H1 (cell line): Measurements from ENCODE around the gene MAP4. TPM values are rescaled to one million over a fixed set of nuclear protein-coding genes. Genes with fewer than 3 reads are reported as not detected.

Experiments used
- EP300 ChIP-seq, 2 experiments: IDR thresholded peaks; 1 replicate in 1 of 2; 2 replicates in 1 of 2; pipeline ENCODE4 v1.6.1; 2011 to 2012; ENCODE audit warnings: low read depth in 2 of 2, low read length in 2 of 2, mild to moderate bottlenecking in 2 of 2, borderline replicate concordance in 1 of 2, inconsistent platforms in 1 of 2, moderate library complexity in 1 of 2
- RXRA ChIP-seq: IDR thresholded peaks from 2 replicates; pipeline ENCODE4 v1.6.1; 2011; ENCODE audit warnings: low read depth, mild to moderate bottlenecking, low read length, moderate library complexity; ENCODE audit not compliant: insufficient read depth
- SAP30 ChIP-seq: fragments of 300-600 bp; sonication (generic); IDR thresholded peaks from 2 replicates; pipeline ENCODE4 v1.7.1; 2012; ENCODE audit warnings: low read length, moderate library complexity, mild to moderate bottlenecking, inconsistent platforms; ENCODE audit not compliant: insufficient read depth, insufficient replicate concordance
- SP4 ChIP-seq: IDR thresholded peaks from 2 replicates; pipeline ENCODE4 v1.6.1; 2012; ENCODE audit warnings: low read length, inconsistent platforms
- polyA plus RNA-seq, 7 experiments: library from polyadenylated mRNA; depleted of rRNA in 3 of 7; stranded (reverse) in 5 of 7; unstranded in 2 of 7; fragments of >200 nt in 5 of 7; fragments of 200-250 nt in 2 of 7; gene quantifications; 1 replicate in 5 of 7; 2 replicates in 1 of 7; 4 replicates in 1 of 7; pipeline versions ENCODE4 v1.2.1 to v1.2.3, GENCODE V29; 2011 to 2013; ENCODE audit warnings: missing spikeins in 2 of 7, mixed read lengths in 2 of 7
- total RNA-seq: library from RNA; stranded (reverse); fragmentation: NEBNext Ultra II Directional; extraction: Animal tissue kit (Norgen Biotek cat#: 25700); gene quantifications from 2 replicates; pipeline ENCODE4 v1.2.1, GENCODE V29; 2021

MAP4 gene
- total and polyA plus RNA-seq, 2 of the 8 experiments (the other 6 are each of a cell fraction or from before 2014, with no cell fraction given) = 67.0 to 179 TPM

GRCh38 chr3:47985381-47985780, 30.8 kb downstream of the MAP4 start (continued):
- no peak for TF ChIP-seq EP300 (IDR thresholded peaks at IDR 0.05; ENCODE audit: borderline replicate concordance in 1 of 2, low read depth in 2 of 2, low read length in 2 of 2)
- no peak for TF ChIP-seq SP4
- no peak for TF ChIP-seq RXRA
- no peak for TF ChIP-seq SAP30
